OCI-LY7 (cell line): ENCODE data around the gene RNF13. TPM values are rescaled to one million over a fixed set of nuclear protein-coding genes. Genes with fewer than 3 reads are reported as not detected.

Source experiments
- BruUV-seq: library from RNA; stranded (reverse); fragments of 400-500 nt; replicated peaks from 2 replicates; lab custom pipeline; 2021; lab: Mats Ljungman, UMichigan
- CTCF ChIA-PET: fragments of 300-600 bp; sonication (Branson Sonifier 250); formaldehyde crosslinking; loops from one replicate; lab custom pipeline; 2022; ENCODE audit warnings: antibody characterized with exemption; ENCODE audit not compliant: unreplicated experiment; lab: Charles Lee
- POLR2A ChIA-PET: fragments of 300-600 bp; sonication (Branson Sonifier 250); formaldehyde crosslinking; loops from one replicate; lab custom pipeline; 2022; ENCODE audit warnings: antibody characterized with exemption; lab: Charles Lee
- DNase-seq: peaks from one replicate; pipeline ENCODE4 v3.0.0-alpha.2; 2015; ENCODE audit warnings: low spot score
- H2AFZ ChIP-seq: fragments of 200-600 bp; sonication (generic), shearing (Covaris generic); 2 replicates; pipeline ENCODE4 v1.6.1; 2014; ENCODE audit warnings: mild to moderate bottlenecking, antibody characterized with exemption, low read length, moderate library complexity
- H3K27ac ChIP-seq: fragments of 200-600 bp; sonication (generic); 2 replicates; pipeline ENCODE4 v1.5.1; 2014; ENCODE audit warnings: mixed run types, low read depth, mild to moderate bottlenecking, moderate library complexity, low read length, inconsistent platforms; ENCODE audit not compliant: poor library complexity, severe bottlenecking
- H3K36me3 ChIP-seq: fragments of 200-600 bp; sonication (generic); 2 replicates; pipeline ENCODE4 v1.6.1; 2014; ENCODE audit warnings: mild to moderate bottlenecking, antibody characterized with exemption, low read length, moderate library complexity, mixed read lengths; ENCODE audit not compliant: insufficient read depth
- H3K4me1 ChIP-seq: fragments of 200-600 bp; sonication (generic); 2 replicates; pipeline ENCODE4 v1.5.1; 2014; ENCODE audit warnings: mild to moderate bottlenecking, low read length; ENCODE audit not compliant: insufficient read depth, poor library complexity, severe bottlenecking
- H3K4me2 ChIP-seq: fragments of 200-600 bp; sonication (generic); 2 replicates; pipeline ENCODE4 v1.6.1; 2014; ENCODE audit warnings: mild to moderate bottlenecking, low read length
- H3K4me3 ChIP-seq: fragments of 200-600 bp; sonication (generic); 2 replicates; pipeline ENCODE4 v1.5.1; 2014; ENCODE audit warnings: mild to moderate bottlenecking, low read depth, low read length; ENCODE audit not compliant: poor library complexity, severe bottlenecking
- H3K79me2 ChIP-seq: fragments of 200-600 bp; sonication (generic); 2 replicates; pipeline ENCODE4 v1.6.1; 2016; ENCODE audit warnings: low read depth, mild to moderate bottlenecking, low read length, moderate library complexity, mixed read lengths; ENCODE audit not compliant: insufficient read depth
- H3K9me2 ChIP-seq: fragments of 200-600 bp; sonication (generic); 2 replicates; pipeline ENCODE4 v1.6.1; 2016; ENCODE audit warnings: mild to moderate bottlenecking, low read length, mixed read lengths; ENCODE audit not compliant: insufficient read depth
- H3K9me3 ChIP-seq: fragments of 200-600 bp; sonication (generic); 2 replicates; pipeline ENCODE4 v1.6.1; 2014; ENCODE audit warnings: mild to moderate bottlenecking, mixed run types, low read length, mixed read lengths
- H4K20me1 ChIP-seq: fragments of 200-600 bp; sonication (generic); 2 replicates; pipeline ENCODE4 v1.6.1; 2014; ENCODE audit warnings: mild to moderate bottlenecking, antibody characterized with exemption, low read length, moderate library complexity, mixed read lengths; ENCODE audit not compliant: insufficient read depth
- EZH2phosphoT487 ChIP-seq: fragments of 200-600 bp; sonication (generic); IDR thresholded peaks from 2 replicates; pipeline ENCODE4 v1.6.1; 2018; ENCODE audit warnings: low read depth, borderline replicate concordance, mild to moderate bottlenecking, mixed run types, antibody characterized with exemption, low read length, moderate library complexity, mixed read lengths
- intact Hi-C: fragments of 100-400 bp; cut with micrococcal nuclease; formaldehyde crosslinking; loops from one replicate; pipeline ENCODE4 v1.10.0; 2022; ENCODE audit not compliant: unreplicated experiment
- total RNA-seq, 2 experiments: library from RNA; depleted of rRNA in 1 of 2; stranded (reverse); fragments of >200 nt in 1 of 2; shearing (Covaris generic) in 1 of 2; gene quantifications; 2 replicates each; pipeline ENCODE4 v1.2.3, GENCODE V29; 2014 to 2022
- TF ChIP-seq, protein P1 (sequence below): fragments of 200-600 bp; sonication (generic); conservative IDR thresholded peaks from 2 replicates; pipeline ENCODE4 v1.5.1; 2014; ENCODE audit warnings: mild to moderate bottlenecking, antibody characterized with exemption, low read length, moderate library complexity, mixed read lengths

RNF13 gene
- total RNA-seq, 2 experiments from 2014 or later, result 26.2 to 37.3 TPM

DNA sequence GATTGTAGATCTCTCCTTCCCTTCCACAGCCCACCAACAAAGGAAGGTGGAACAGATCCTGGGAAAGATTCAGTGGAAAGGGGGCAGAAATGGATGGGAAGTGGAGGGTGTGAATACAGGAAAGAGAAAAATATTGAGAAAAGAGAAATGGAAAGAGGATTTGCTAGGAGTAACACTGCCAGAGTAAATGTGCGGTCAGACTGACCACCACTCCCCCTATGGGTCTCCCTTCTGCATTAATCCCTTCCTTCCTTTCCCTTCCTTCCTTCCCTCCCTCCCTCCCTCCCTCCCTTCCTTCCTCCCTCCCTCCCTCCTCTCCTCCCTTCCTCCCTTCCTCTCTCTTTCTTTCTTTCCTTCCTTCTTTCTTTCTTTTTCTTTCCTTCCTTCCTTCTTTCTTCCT is 48.7 kb upstream of the RNF13 start:
- no peaks in the 10 kb centered on the region for H3K4me1 ChIP-seq
- no peaks in the 10 kb centered on the region for H3K79me2 ChIP-seq
- H3K27ac ChIP-seq, result no peak overlapping the region
- DNase-seq, result no peak
- intact Hi-C loops, result no loop called here
- H2AFZ ChIP-seq, result no peak overlapping the region
- H3K36me3 ChIP-seq, result no peaks in the 10 kb centered on the region
- no peaks in the 10 kb centered on the region for H4K20me1 ChIP-seq
- POLR2A ChIA-PET, result interaction anchor here (1.3 to 3.2 kb wide), 3 partner anchors 12 to 44 kb away, joined by 3 to 13 read pairs (median 4); partner anchors contain the start of gene COMMD2
- H3K4me2 ChIP-seq, result no peak overlapping the region
- no peak overlapping the region for H3K4me3 ChIP-seq
- CTCF ChIA-PET, result no interaction called here
- H3K9me3 ChIP-seq, result no peaks in the 10 kb centered on the region
- no peaks in the 10 kb centered on the region for H3K9me2 ChIP-seq
- TF ChIP-seq, protein P1, sequence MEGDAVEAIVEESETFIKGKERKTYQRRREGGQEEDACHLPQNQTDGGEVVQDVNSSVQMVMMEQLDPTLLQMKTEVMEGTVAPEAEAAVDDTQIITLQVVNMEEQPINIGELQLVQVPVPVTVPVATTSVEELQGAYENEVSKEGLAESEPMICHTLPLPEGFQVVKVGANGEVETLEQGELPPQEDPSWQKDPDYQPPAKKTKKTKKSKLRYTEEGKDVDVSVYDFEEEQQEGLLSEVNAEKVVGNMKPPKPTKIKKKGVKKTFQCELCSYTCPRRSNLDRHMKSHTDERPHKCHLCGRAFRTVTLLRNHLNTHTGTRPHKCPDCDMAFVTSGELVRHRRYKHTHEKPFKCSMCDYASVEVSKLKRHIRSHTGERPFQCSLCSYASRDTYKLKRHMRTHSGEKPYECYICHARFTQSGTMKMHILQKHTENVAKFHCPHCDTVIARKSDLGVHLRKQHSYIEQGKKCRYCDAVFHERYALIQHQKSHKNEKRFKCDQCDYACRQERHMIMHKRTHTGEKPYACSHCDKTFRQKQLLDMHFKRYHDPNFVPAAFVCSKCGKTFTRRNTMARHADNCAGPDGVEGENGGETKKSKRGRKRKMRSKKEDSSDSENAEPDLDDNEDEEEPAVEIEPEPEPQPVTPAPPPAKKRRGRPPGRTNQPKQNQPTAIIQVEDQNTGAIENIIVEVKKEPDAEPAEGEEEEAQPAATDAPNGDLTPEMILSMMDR, result no peak
- TF ChIP-seq EZH2phosphoT487, result no peak
- no TSS peak for BruUV-seq

DNA sequence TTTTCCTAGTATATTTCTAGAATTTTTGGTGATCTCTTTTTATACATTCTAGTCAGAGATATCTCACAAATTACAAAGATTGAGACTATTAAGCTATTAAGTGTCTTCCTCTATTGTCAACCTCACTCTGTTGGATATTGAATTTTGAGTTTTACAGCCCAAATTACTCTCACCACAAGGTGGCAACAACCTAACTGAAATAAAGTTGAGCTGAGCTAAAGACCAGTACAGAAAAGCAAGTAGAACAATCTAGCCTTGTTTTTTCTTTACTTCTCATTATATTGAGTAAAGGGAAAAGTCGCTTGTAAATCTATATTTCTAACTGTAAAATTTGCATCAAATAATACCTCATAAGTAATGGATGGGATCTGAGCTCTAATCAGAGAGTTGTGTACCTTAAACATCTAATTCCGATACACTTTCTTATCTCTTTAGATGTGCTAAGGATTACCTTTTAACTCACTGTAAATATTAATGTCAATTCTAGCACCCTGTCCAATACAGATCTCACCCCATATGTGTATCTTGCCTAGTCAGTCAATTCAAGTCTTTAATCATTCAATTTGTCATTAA is 47.2 kb upstream of the RNF13 start:
- Histone ChIP-seq H2AFZ (no peak overlapping the region), H3K79me2 (no peaks in the 10 kb centered on the region), H3K4me1 (no peaks in the 10 kb centered on the region), H3K36me3 (no peaks in the 10 kb centered on the region), H3K9me3 (no peaks in the 10 kb centered on the region), H3K9me2 (no peaks in the 10 kb centered on the region), H4K20me1 (no peaks in the 10 kb centered on the region), H3K4me2 (no peak overlapping the region), H3K4me3 (no peak overlapping the region), H3K27ac (no peak overlapping the region)
- no TSS peak for BruUV-seq
- CTCF ChIA-PET, result interaction anchor here (1.5 kb wide), 1 partner anchor 43 kb away, joined by 10 read pairs; no protein-coding TSS in a partner anchor
- peak; percentile 37 for DNase-seq
- TF ChIP-seq, protein P1, result peak; percentile 84
- no peak for TF ChIP-seq EZH2phosphoT487
- intact Hi-C loops, result loop anchor here (2.0 to 5.0 kb wide), 2 partner anchors 43 to 456 kb away; no protein-coding TSS in a partner anchor
- POLR2A ChIA-PET, result interaction anchor here (0.5 to 3.2 kb wide), 7 partner anchors 9 to 729 kb away, joined by 3 to 13 read pairs (median 4); no protein-coding TSS in a partner anchor

DNA sequence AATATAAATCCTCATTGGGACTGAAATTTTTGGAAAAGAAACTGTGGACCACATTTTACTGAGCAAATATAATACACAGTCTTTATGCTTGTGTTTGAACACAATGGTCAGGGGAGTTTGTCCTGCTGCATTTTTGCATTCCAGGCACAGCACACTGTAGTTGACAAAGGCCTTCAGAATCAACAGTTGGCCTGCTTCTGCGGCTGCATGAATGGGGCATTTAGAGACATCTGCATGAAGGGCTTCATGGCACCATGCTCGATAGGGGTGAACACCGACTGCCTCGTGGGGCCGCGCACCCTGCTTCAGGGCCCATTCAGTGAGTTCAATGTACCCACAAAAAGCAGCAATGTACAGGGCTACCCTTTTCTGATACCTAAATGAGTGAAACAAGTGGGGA is 45.3 kb upstream of the RNF13 start:
- intact Hi-C loops, result loop anchor here (2.0 to 5.0 kb wide), 2 partner anchors 41 to 455 kb away; no protein-coding TSS in a partner anchor
- ChIA-PET POLR2A (interaction anchor here (1.8 kb wide), 1 partner anchor 40 kb away, joined by 4 read pairs; no protein-coding TSS in a partner anchor), CTCF (interaction anchor here (1.0 kb wide), 1 partner anchor 40 kb away, joined by 4 read pairs; no protein-coding TSS in a partner anchor)
- TF ChIP-seq EZH2phosphoT487, result no peak
- TF ChIP-seq, protein P1, result no peak
- H3K9me3 ChIP-seq, result no peaks in the 10 kb centered on the region
- H4K20me1 ChIP-seq, result no peaks in the 10 kb centered on the region
- DNase-seq, result no peak
- H3K4me2 ChIP-seq, result no peak overlapping the region
- no peaks in the 10 kb centered on the region for H3K79me2 ChIP-seq
- no peaks in the 10 kb centered on the region for H3K4me1 ChIP-seq
- no peaks in the 10 kb centered on the region for H3K36me3 ChIP-seq
- no peaks in the 10 kb centered on the region for H3K9me2 ChIP-seq
- H3K4me3 ChIP-seq, result no peak overlapping the region
- BruUV-seq, result no TSS peak
- no peak overlapping the region for H2AFZ ChIP-seq
- H3K27ac ChIP-seq, result no peak overlapping the region
